ENCODE results near the gene CBFA2T2.
"Not testable (repeated sequence)": the region's sequence is repeated elsewhere in the genome, so short reads cannot be mapped to it uniquely, and the experiment has no call there.

Gene CBFA2T2

DNA sequence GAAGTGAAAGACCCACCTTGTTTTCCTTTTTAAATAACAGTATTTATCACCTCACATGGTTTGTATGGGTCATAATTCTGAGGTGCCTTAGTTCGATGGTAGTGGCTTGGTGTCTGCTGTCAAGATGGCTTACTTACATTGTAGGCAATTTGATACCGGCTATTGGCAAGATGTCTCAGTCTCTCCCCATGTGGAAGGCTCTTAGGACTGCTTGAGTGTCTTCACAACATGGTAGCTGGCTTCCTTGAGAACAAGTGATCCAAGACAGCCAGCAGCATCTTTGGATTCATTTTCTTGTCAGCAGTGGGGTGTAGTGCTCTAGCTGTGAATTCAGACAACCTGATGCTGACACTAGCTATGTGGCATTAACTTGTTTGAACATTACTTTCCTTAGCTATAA is 70.1 kb downstream of the CBFA2T2 start:
- H3K27me3 ChIP-seq (ENCODE audit: control insufficient read depth, insufficient read depth, low read length) = no peaks in the 10 kb centered on the region
- H3K4me1 ChIP-seq (ENCODE audit: control insufficient read depth, insufficient read depth, low read length) = peaks cover 24% of the 10 kb centered on the region
- no peaks in the 10 kb centered on the region for H3K36me3 ChIP-seq (ENCODE audit: control insufficient read depth, insufficient read depth, low read length)
- no peak overlapping the region for H3K4me3 ChIP-seq (ENCODE audit: low read length)
- no peak overlapping the region for H3K9ac ChIP-seq (ENCODE audit: low read length)
- H3K9me3 ChIP-seq (ENCODE audit: control insufficient read depth, low read length) = no peaks in the 10 kb centered on the region

- H3K27me3 ChIP-seq (ENCODE audit: control insufficient read depth, insufficient read depth, low read length); H3K9ac ChIP-seq (ENCODE audit: low read length); H3K9me3 ChIP-seq (ENCODE audit: control insufficient read depth, low read length); H3K4me3 ChIP-seq (ENCODE audit: low read length); H3K36me3 ChIP-seq (ENCODE audit: control insufficient read depth, insufficient read depth, low read length): not testable (repeated sequence)
- peaks cover 14% of the 10 kb centered on the region for H3K4me1 ChIP-seq (ENCODE audit: control insufficient read depth, insufficient read depth, low read length)
These were observed 71.2 kb downstream of the CBFA2T2 start for GRCh38 chr20:33561053-33561452.

DNA sequence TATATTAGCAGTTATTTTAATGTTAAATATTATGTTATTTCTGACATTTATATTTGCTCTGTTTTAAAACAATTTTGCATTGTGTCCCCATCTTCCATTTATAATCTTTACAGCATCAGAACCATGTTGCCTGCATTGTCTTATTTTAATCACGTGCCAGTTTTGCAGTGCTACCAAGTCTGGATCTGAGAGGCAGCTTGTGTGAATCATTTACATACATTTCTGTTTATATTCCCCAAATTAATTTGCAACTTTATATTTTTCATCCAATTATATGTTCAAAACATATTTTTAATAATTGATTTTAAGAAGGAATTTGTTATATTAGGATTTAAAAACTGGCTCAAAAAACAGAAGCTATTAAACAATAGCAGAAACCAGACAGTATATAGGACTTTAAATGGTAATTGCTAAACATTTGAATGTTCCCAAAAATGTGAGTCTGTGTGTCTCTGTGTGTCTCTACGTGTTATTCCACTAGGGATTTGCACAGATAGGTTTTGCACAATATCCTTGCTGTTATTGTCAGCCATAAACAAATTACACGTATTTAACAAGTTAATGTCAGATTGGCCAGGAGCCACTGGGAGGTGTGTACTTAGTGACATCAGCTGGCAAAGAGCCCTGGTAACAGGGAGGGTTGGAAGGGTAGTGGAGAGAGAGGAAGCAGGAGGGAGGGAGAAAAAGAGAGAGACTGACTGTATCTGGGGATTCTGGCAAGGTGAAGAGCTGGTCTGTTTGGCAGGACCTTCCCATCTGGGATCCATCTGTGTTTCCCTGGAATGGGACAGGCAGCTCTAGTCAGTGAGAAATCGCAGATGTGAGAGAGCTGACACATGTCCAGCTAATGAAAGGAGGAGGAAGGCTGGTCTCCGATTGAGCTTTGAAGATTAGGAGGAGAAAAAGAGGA is 72.1 kb downstream of the CBFA2T2 start:
- H3K4me1 ChIP-seq (ENCODE audit: control insufficient read depth, insufficient read depth, low read length) = peaks cover 14% of the 10 kb centered on the region
- peak overlapping the region; percentile 26 for H3K9ac ChIP-seq (ENCODE audit: low read length)
- H3K4me3 ChIP-seq (ENCODE audit: low read length) = peak overlapping the region; percentile 16
- no peaks in the 10 kb centered on the region for H3K9me3 ChIP-seq (ENCODE audit: control insufficient read depth, low read length)
- no peaks in the 10 kb centered on the region for H3K36me3 ChIP-seq (ENCODE audit: control insufficient read depth, insufficient read depth, low read length)
- H3K27me3 ChIP-seq (ENCODE audit: control insufficient read depth, insufficient read depth, low read length) = no peaks in the 10 kb centered on the region

DNA sequence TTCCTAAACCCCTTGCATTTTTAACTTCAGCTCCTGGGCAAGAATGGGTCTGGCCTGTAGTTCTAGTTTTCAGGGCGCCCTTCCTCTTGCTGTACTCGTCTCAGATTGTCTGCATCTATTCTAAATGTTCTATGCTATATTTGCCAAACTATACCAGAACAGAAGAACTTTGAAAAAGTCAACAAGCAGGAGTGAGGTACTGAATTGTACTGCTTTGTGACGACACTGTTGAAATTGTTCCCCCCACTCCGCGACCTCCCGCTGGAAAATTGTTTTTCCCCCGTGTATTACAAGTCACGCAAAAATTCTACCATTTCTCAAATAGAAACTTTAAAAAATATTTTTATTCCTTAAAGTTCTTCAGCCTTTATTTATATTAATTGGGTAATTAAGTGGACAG is 73.9 kb downstream of the CBFA2T2 start:
- Histone ChIP-seq H3K4me3 (ENCODE audit: low read length) (no peak overlapping the region), H3K36me3 (ENCODE audit: control insufficient read depth, insufficient read depth, low read length) (no peaks in the 10 kb centered on the region), H3K9me3 (ENCODE audit: control insufficient read depth, low read length) (no peaks in the 10 kb centered on the region), H3K9ac (ENCODE audit: low read length) (peak overlapping the region; percentile 4), H3K27me3 (ENCODE audit: control insufficient read depth, insufficient read depth, low read length) (no peaks in the 10 kb centered on the region), H3K4me1 (ENCODE audit: control insufficient read depth, insufficient read depth, low read length) (peaks cover 23% of the 10 kb centered on the region)

DNA sequence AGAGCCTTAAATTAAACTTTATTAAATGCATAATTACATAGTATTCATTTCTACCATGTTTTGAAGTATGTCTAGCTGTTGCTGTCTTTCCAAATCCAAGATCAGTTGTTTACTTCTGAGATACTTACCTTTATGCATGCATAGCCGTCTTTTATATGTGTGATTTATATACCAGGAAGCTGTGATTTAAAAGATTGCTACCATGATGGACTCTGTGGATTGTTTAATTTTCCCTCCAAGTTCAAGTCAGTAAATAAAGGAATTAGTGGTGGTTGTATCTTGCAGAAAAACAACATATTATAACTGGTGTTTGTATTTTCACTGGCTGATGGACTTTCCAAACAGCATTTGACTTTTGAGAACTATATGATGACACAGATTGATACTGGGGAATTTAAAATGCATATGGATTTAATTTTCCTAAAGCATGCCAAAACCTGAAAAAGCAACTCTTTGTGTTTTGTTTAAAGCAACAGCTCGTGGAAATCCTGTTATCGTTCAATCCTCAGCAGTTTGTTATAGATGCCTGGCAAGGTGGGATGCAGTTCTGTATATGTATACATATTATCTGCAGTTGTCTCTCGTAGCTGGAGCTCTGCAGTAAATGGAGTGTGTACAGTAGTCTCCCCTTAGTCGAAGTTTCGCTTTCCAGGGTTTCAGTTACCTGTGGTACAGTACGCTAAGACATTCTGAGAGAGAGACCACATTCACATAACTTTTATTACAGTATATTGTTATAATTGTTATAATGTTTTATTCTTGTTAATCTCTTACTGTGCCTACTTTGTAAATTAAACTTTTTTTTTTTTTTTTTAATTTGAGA is 77.1 kb downstream of the CBFA2T2 start:
- Histone ChIP-seq H3K9me3 (ENCODE audit: control insufficient read depth, low read length) (no peaks in the 10 kb centered on the region), H3K9ac (ENCODE audit: low read length) (no peak overlapping the region), H3K4me1 (ENCODE audit: control insufficient read depth, insufficient read depth, low read length) (peaks cover 26% of the 10 kb centered on the region), H3K4me3 (ENCODE audit: low read length) (no peak overlapping the region), H3K27me3 (ENCODE audit: control insufficient read depth, insufficient read depth, low read length) (no peaks in the 10 kb centered on the region), H3K36me3 (ENCODE audit: control insufficient read depth, insufficient read depth, low read length) (no peaks in the 10 kb centered on the region)

GRCh38 chr20:33567949-33568348 is 78.1 kb downstream of the CBFA2T2 start:
- Histone ChIP-seq H3K4me1 (ENCODE audit: control insufficient read depth, insufficient read depth, low read length) (peaks cover 17% of the 10 kb centered on the region), H3K27me3 (ENCODE audit: control insufficient read depth, insufficient read depth, low read length) (no peaks in the 10 kb centered on the region), H3K4me3 (ENCODE audit: low read length) (no peak overlapping the region), H3K9ac (ENCODE audit: low read length) (no peak overlapping the region), H3K36me3 (ENCODE audit: control insufficient read depth, insufficient read depth, low read length) (no peaks in the 10 kb centered on the region), H3K9me3 (ENCODE audit: control insufficient read depth, low read length) (no peaks in the 10 kb centered on the region)

DNA sequence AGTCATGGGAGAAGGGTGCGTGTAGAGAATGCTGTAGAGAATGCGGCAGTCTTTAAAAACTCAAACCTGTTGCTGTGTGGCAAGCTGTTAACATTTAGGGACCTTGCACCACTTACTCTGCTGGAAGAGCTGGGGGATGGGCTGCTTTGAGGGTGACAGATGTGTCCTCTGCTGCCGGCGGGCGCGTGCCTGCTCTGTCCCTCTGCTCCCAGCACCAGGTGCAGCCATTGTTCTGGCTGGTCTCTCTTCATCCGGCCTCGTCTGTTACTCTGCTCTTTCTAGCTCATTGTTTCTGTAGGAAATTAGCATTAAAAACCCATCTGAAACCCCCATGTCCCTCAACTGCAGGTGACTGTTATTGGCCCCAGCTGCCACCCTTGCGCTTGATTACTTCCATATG is 78.5 kb downstream of the CBFA2T2 start:
- Histone ChIP-seq H3K4me1 (ENCODE audit: control insufficient read depth, insufficient read depth, low read length) (peaks cover 17% of the 10 kb centered on the region), H3K9ac (ENCODE audit: low read length) (no peak overlapping the region), H3K9me3 (ENCODE audit: control insufficient read depth, low read length) (no peaks in the 10 kb centered on the region), H3K36me3 (ENCODE audit: control insufficient read depth, insufficient read depth, low read length) (no peaks in the 10 kb centered on the region), H3K27me3 (ENCODE audit: control insufficient read depth, insufficient read depth, low read length) (no peaks in the 10 kb centered on the region), H3K4me3 (ENCODE audit: low read length) (no peak overlapping the region)

DNA sequence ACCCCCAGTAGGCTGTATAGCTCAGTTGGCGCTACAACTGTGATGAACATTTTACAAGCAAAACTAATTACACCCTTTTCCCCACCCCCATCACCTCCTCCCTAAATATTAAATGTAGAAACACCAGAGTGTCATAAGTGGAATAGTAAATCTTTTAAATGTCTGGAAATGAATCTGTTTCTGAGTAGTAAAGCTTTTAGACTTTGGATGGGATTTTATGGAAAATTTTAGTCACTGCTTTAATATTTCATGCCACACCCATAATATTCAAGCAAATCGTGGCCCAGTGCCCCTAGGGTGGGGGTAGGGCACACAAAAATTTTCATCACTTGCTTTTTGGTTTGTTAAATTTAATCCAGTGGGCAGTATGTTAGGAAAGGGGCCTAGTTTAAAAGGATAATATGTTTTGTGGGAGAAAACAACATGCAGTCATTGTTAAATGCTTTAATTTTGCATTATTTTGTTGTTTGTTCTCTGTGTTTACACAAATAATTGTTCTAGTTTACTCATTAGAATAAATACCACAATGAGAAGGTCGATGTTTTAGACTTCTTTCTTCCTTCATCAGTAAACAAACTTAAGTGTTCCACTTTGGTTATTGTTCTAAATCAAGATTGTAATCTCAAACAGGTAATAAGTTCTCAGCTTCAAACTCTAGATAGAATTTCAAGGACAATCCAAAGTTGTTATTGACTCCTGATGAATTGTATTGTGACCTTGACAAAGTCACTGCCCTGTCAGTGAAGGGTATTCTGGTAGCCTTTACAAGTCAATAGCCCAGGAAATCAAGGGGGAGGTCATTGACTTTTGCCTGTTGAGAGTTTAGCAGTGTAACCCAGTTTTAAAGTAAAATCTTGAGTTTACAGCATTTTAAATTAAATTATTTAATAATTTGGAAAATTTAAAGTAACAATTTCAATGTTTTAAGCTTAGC is 79.2 kb downstream of the CBFA2T2 start:
- Histone ChIP-seq H3K4me3 (ENCODE audit: low read length) (no peak overlapping the region), H3K27me3 (ENCODE audit: control insufficient read depth, insufficient read depth, low read length) (no peaks in the 10 kb centered on the region), H3K9ac (ENCODE audit: low read length) (no peak overlapping the region), H3K4me1 (ENCODE audit: control insufficient read depth, insufficient read depth, low read length) (peaks cover 17% of the 10 kb centered on the region), H3K36me3 (ENCODE audit: control insufficient read depth, insufficient read depth, low read length) (no peaks in the 10 kb centered on the region), H3K9me3 (ENCODE audit: control insufficient read depth, low read length) (no peaks in the 10 kb centered on the region)

- H3K4me3 ChIP-seq (ENCODE audit: low read length) = no peak overlapping the region
- no peak overlapping the region for H3K9ac ChIP-seq (ENCODE audit: low read length)
- H3K27me3 ChIP-seq (ENCODE audit: control insufficient read depth, insufficient read depth, low read length) = no peaks in the 10 kb centered on the region
- no peaks in the 10 kb centered on the region for H3K9me3 ChIP-seq (ENCODE audit: control insufficient read depth, low read length)
- no peaks in the 10 kb centered on the region for H3K36me3 ChIP-seq (ENCODE audit: control insufficient read depth, insufficient read depth, low read length)
- peaks cover 17% of the 10 kb centered on the region for H3K4me1 ChIP-seq (ENCODE audit: control insufficient read depth, insufficient read depth, low read length)
These were observed 80.0 kb downstream of the CBFA2T2 start for GRCh38 chr20:33569802-33570391.

DNA sequence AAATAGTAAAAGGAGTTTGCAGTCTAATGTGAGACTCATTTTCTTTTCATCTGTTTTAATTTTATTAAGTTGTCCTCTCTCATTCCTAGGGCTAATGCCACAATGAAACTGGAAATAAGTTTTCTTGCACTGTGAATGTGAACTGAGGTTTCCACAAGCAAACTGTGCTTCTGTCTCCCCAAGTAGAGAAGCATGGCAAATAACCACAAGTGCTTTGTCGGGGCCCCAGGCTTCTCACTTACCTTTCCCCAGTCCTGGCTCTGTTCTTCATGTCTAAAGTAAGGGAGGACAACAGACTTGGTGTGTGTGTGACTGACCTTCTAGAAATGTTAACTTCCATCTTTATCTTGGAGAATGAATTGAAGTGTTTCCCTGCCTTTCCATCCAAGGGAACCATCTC is 80.8 kb downstream of the CBFA2T2 start:
- Histone ChIP-seq H3K9me3 (ENCODE audit: control insufficient read depth, low read length) (no peaks in the 10 kb centered on the region), H3K36me3 (ENCODE audit: control insufficient read depth, insufficient read depth, low read length) (no peaks in the 10 kb centered on the region), H3K4me1 (ENCODE audit: control insufficient read depth, insufficient read depth, low read length) (peaks cover 17% of the 10 kb centered on the region), H3K9ac (ENCODE audit: low read length) (no peak overlapping the region), H3K27me3 (ENCODE audit: control insufficient read depth, insufficient read depth, low read length) (no peaks in the 10 kb centered on the region), H3K4me3 (ENCODE audit: low read length) (no peak overlapping the region)

GRCh38 chr20:33573268-33573667 is 83.4 kb downstream of the CBFA2T2 start:
- not testable (repeated sequence) for H3K36me3 ChIP-seq (ENCODE audit: control insufficient read depth, insufficient read depth, low read length); H3K4me3 ChIP-seq (ENCODE audit: low read length); H3K27me3 ChIP-seq (ENCODE audit: control insufficient read depth, insufficient read depth, low read length); H3K9me3 ChIP-seq (ENCODE audit: control insufficient read depth, low read length); H3K9ac ChIP-seq (ENCODE audit: low read length)
- H3K4me1 ChIP-seq (ENCODE audit: control insufficient read depth, insufficient read depth, low read length) = peaks cover 21% of the 10 kb centered on the region
